Renal cortex interstitium (tissue), 11 donors: ENCODE measurements around the gene STK32C. TPM values are rescaled to one million over a fixed set of nuclear protein-coding genes. Genes with fewer than 3 reads are reported as not detected.
"Not testable (repeated sequence)": the region's sequence is repeated elsewhere in the genome, so short reads cannot be mapped to it uniquely, and the experiment has no call there.

Source experiments
- DNase-seq, 11 donors: peaks; one replicate each; pipeline ENCODE4 v3.0.0-alpha.2; 2013; ENCODE audit warnings: low read depth in 9 of 11, low spot score in 4 of 11; ENCODE audit errors: extremely low read depth in 1 of 11
- polyA plus RNA-seq, 3 donors: library from polyadenylated mRNA; unstranded; fragments of 120-200 nt; gene quantifications; one replicate each; pipeline ENCODE4 v1.2.1, GENCODE V29; 2013; ENCODE audit not compliant: insufficient read length in 3 of 3

Gene STK32C
- polyA plus RNA-seq, 3 donors: 11.6 to 13.9 (median 12.9) TPM

DNA sequence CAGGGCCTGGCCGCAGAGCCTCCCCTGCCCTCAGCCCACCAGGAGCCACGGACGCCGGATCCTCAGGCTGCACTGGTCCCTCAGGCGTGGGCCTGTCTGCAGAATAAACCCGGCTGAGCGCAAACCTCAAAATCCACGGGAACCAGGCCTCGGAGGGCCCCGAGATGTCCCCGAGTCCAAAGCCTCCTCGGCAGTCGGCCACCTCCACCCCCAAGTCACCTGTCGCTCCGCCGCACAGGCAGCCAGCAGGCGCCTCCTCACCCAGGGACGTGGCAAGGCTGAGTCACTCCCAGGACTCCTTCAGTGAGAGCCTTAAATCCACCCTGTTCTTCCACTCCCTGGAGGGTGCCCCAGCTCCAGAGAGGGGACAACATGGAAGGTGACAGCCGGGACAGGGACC lies 33.2 kb downstream of the STK32C start:
- no peak for DNase-seq

DNA sequence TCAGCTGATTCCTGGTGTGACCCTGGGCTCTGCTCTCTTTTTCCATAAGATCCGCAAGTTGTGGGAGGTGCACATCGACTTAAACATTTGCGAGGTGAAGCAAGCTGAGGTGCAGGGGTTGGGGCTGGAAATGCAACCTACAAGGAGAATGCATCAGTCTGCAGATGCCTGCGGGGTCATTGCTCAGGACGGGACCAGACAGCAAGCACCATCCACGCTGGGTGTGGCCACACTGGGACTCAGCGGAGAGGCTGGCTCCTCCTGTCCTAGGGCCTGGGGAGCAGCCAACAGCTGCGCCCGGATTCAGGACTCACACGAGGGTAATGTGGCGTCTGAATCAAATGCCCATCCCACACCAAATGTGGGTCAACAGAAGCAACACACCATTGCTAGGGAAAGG lies 33.8 kb downstream of the STK32C start:
- no peak for DNase-seq

DNA sequence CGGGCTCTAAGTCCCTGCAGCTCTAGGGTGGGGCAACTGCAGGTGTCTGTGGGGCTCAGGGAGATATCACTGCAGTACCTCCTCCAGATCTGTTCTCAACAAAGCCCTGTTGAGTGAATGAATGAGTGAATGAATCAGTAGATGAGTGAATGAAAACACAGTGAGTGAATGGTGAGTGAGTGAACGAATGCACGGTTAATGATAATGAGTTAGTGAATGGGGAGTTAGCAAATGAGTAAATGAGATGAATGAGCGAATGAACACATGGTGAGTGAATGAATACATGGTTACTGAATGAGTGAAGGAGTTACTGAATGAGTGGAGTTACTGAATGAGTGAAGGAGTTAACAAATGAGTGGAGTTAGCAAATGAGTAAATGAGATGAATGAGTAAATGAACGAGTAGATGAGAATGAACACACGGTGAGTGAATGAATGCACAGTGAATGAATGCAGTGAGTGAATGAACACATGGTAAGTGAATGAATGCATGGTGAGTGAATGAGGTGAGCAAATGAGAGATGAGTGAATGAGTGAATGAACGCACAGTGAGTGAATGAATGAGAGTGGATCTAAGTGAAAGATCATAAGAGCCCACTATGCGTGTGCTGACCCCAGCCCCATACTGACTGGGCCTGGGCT lies 34.3 kb downstream of the STK32C start:
- DNase-seq: no peak

DNA sequence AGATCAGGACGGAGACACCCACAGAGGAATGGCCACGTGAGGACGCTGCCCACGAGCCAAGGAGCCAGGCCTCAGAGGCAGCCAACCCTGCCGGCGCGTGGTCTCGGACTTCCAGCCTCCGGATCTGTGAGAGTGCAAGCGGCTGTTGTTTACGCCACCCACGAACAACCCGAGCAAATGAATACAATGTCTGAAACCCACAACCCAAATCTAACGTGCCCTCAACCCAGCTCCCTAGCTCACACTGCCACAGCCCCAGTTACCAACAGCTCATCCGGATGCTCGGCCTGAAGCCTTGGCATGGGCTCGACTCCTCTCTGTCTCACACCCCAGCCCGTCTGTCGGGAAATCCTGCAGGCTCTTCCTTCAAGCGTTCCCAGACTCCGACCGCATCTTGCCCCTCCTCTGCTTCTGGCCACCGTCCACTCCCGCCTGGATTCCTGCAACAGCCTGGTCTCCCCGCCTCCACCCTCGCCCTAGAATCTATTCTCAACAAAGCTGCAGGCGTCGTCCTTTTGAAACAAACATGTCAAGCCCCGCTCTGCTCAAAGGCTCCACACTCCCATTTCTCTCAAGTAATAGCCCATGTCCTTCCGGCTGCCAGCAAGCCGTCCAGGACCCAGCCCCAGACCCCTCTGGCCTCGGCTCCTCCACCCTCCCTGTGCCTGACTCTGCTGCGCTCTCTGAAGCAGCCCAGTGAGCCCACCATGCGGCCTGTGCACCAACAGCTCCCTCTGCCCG lies 35.3 kb downstream of the STK32C start:
- DNase-seq: no peak

DNA sequence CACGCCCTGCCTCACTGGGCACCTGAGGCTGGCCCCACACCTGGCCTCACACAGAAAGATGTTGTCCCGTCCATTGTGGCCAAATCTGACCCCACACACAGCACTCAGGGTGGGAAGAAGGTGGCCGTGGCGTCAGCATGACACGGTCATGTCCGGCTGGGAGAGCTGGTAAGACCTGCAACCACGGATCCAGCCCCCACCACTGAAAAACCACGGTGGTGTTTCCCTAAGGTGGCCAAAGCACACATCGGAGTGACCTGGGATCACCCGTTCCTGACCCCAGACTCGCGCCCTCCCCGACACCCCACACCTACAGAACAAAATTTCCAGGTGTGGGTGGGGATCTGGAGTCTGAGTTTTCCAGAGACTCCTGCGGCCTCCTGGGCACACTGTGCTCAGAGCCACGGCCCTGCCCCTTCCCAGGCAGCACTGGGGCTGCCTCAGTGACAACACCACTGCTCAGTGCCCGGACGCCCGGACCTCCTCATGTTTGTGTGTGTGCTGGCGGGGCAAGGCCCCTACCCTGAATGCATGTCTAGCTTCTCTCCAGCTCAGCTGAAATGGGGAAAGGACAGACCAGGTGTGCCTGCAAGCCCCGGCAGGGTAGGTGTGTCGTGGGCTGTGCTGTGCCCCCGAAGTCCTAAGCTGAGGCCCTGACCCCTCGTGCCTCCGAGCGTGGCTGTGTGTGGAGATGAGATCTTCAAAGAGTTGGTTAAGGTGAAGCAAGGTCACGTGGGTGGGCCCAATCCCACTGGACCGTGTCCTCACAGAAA lies 36.1 kb downstream of the STK32C start:
- DNase-seq: no peak

DNA sequence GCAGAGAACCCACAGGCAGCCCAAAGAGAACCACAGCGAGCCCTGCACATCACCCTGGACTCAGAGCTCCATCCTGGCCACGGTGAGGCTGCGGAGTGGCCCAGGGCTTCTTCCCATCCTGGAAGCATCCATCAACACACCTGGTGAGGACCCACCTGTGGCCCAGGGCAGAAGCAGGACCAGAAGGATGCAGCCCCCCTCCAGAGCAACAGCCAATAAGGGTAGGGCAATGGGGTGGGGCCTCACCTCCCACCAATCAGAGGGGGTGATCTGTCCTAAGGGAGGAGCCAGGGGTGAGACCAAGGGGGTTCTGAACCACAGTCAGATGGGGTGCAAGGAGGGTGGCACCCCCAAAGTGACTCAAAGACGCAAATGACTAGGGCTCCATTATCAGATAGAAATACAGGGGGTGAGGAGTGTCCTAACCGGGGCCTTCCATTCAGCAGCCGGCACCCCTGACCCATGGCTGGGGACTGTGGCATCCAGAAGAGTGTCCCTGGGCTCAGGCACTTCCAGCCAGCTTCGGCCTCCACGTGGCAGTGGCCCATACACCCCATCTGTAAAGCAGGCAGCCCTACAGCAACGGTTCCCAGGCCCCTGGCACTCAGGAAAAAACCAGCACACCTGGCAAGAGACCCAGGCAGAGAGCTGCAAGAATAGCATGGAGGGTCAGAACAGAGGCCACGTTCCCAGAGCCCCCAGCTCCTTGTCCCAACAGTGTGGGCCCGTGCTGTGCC lies 36.9 kb downstream of the STK32C start:
- no peak for DNase-seq

DNA sequence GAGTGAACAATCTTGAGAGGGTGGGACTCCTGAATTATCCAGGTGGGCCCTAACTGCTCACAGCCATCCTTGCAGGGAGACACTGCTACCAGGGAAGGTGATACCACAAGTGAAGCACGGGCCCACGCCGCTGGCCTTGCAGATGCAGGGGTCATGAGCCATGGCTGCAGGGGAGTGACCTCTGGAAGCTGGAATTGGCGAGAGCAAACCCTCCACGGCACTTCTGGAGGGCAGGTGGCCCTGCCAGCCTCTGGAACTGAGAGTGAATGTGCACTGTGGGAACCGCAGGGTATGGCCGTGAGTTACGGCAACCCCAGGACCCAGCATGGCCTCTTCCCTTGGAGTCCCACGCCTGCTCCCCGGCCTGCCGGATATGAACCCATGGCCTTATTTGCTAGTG lies 37.5 kb downstream of the STK32C start:
- no peak for DNase-seq

DNA sequence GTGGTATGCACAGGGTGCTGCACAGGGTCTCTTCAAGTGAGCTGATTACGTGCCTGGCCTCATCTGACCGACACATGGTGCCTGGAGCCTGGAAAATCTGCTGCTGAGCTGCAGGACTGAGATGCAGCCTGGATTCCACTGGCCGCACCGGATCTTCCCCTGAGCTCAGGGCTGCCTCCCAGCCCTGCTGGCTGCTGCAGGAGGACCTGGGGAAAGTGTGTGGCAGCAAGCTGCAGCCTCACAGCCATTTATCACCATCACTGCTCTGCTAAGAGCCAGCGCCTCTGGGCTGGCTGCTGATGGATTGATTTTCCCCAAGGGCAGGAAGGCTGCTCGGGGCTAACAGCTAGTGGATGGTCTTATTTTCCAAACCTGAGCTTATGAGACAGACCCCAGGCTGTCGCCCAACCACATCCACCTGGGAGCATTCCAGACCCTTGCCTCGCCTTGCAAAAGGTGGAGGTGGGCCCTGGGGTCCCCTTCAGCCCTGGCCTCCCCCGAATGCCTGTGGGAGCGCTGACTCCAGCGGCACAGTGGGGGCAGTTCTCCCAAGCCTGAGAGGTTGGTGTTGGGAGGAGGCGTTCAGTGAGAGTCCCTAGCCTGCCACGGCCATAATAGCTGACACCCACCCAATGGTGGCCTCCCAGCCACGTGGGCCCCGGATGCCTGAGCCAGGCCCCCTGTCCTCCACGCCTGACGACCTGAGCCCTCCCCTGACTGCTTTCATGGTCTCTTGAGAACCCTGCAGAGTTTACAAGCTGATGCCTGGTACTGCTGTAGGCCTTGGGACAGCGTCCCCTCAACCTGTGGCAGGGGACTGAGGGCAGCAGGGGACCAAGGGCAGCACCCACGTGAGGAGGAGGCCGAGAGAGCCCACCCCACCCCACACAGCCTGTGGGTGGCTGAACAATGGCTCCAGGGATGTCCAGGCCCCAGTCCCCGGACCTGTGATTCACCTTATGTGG lies 38.2 kb downstream of the STK32C start:
- DNase-seq: no peak

DNA sequence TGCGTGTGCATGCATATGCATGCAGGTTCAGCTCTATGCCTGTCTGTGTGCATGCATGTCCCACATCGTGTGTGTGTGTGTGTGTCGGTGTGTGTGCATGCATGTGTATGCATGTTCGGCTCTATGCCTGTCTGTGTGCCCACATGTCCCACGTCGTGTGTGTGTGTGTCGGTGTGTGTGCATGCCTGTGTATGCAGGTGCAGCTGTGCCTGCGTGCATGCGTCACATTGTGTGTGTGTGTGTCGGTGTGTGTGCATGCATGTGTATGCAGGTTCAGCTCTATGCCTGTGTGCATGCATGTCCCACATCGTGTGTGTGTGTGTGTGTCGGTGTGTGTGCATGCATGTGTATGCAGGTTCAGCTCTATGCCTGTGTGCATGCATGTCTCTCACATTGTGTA lies 39.8 kb downstream of the STK32C start:
- not testable (repeated sequence) for DNase-seq

DNA sequence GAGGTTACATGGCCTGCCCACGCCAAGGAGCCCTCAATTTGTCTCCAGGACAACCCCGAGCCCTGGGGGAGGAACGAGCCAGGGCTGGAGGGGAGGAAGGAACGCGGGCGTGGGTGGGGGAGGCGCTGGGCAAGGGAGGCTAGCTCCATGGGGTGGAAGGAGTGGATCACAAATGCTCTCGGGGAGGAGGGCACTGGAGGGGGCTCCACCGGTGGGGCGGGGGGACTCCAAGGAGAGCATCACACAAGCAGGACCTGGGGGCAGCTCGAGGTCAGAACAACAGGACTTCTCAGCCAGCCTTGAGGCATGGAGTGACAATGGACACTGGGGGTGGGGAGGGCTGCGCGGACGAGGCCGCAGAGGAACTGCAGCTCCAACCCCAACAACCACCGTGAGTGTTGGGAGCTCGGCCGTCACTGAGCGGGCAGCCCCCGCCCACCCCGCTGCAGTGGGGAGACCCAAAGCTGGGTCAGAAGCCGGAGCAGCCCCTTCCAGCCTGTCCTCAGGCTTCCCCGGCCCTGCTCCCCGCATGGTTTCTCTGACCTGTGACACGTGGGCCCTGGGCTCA lies 41.1 kb downstream of the STK32C start:
- no peak for DNase-seq

DNA sequence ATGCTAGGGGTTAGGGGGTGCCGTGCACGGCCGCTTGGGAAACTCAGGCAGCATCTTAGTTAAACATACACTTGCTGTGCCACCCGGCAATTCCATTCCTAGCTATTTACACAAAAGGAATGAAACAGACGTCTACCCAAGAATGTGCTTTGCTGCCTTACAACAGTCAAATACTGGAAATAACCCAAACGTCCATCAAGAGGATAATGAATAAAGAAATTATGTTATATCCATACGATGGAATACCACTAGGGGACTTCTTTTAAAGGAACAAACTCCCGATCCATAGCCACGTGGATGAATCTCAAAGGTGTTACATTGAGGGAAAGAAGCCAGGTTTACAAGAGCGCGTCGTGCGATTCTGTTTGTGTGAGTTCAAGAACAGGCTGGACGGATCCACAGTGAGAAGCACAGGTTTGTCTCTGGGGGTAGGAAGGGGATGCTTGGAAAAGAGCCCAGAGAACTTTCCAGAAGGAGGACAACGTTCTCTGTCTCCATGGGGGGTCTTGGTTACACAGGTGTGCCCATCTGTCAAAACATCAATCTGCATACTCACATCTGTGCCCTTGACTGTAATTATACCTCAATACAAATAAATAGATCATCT lies 41.8 kb downstream of the STK32C start:
- DNase-seq: no peak

DNA sequence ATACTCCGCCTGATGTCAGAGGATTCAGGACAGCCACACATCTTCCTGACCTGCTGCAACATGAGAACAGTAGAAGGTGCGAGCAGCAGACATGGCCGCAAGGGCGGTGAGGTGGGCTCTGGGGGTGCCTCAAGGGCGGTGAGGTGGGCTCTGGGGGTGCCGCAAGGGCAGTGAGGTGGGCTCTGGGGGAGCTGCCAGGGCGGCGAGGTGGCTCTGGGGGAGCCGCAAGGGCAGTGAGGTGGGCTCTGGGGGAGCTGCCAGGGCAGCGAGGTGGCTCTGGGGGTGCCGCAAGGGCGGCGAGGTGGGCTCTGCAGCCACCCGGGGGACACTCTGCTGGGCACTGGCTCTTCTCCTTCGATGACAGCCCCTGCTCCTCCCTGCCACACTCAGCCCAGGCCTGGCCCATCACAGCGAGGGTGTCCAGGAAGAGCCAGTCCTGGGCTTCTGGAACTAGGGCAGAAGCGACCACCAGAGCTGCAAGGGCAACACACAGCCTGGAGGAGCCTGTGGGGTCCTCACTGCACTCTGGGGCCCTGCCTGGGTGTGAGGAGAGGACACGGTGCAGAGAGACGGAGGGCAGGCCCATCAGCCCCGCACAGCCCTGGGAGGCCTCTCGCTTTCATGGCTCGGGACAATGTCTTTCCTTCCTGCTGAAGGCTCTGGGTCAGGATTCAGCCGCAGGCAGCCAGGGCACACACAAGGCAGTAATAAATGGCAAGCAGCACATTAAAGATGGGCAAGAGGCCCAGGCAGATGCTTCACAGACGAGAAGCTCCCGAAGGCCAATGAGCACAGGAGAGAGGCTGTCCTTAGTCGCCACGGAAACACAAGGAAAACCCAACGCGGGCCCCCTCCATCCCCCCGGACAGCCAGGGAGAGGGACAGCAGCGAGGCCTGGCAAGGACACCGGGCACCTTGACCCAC lies 42.5 kb downstream of the STK32C start:
- no peak for DNase-seq

DNA sequence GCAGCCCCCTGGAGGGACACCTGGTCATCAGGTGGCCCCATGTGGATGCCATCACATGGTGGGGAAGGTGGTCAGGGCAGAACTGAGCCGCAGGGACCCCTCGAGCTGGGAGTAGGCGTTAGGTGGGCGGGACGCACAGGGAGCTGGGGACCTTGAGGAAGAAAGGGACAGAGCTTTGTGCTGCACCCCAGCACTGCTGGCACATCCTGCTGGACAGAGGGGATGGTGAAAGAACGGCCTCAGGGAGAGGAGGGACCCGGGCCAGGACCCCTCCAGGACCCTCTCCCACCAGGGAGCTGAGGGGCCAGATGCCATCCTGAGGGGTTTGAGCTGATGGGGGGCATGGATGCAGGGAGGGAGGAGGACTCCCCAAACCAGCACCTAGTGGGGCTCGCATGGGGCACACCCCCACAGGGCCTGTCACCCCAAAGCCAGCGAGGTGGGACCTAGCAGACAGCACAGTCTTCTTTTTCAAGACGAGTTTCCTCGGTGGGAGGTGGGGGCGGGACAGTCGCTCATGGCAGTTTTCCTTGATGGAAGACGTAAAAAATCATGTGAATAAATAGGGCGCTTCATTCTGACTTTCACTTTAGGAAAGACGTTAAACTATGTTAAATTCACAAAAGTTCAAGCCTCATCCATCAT lies 43.3 kb downstream of the STK32C start:
- no peak for DNase-seq

DNA sequence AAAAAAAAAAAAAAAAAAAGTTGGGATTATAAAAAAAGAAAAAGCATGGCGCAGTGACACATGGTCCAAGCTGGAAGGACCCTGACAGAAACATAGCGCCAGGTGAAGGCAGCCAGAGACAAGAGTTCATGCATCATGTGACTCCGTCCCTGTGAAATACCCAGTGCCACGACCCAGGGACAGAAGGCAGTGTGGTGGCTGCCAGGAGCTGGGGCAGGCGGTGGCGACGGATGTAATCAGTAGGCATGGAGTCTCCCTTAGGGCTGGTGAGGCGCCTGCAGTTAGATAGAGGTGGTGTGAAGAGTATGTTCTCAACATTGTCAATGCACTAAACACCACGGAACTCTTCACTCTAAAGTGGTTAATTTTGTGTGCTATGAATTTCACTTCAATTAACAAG lies 43.9 kb downstream of the STK32C start:
- no peak for DNase-seq

DNA sequence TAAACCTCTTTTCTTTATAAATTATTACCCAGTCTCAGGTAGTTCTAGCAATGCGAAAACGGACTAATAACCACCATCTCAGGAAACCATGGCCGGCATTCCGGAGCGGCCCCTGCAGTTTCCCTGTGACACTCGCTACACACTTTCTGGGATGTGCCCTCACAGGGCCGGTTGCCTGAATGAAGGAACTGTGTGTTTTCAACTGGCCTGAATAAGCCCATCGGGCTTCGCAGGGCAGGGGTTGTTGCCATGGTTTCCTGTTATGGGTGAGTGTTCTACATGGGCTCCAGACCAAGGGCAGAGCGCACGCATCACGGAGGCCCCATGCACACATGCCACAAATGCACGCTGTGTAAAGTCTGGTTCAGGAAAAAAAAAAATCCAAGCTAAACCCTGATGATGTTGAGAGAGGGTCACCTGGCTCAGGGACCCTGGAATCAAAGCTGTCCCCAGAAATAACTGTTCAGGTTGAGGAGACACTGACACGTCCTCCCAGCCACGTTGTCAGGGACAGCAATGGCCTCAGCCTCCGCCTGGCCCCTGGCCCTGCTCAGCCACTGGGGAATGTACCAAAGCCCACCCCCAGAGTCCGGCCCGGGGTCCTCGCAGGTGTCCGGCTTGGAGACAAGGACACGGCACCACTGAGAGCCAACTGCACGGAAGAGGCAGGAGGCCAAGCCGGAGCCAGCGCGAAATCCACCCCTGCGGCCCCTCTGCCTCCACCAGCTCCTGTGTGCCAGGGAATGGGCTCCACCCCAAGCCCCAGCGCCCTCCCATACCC lies 47.9 kb downstream of the STK32C start:
- DNase-seq: no peak

DNA sequence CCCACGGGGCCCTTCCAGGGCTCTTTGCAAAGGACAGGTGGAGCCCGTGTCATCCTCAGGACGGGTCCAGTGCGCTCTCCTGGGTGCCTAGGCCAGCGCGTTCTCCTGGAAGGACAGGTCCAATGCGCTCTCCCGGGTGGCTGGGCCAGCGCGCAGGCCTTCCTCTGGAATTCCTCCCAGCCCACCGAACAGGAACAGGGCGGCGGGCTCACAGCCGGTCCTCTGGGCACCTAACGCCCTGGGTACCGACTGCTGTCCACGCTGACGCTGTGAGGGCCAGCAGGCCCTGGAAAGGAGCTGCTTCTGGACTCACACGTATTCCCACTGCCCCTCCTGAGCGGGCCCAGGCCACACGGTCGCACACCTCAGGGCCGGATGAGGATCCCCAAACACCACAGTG lies 49.3 kb downstream of the STK32C start:
- no peak for DNase-seq
